Right atrium auricular region (tissue), 2 donors: Measurements from ENCODE around the gene CBX5. TPM values are rescaled to one million over a fixed set of nuclear protein-coding genes. Genes with fewer than 3 reads are reported as not detected.

Source experiments
- DNase-seq: peaks from one replicate; pipeline ENCODE4 v3.0.0-alpha.2; 2019; ENCODE audit warnings: low spot score
- H3K27ac ChIP-seq, 2 donors: fragments of 200-600 bp; sonication (generic); 1 replicate in 1 of 2; 2 replicates in 1 of 2; pipeline ENCODE4 v1.5.1; 2016 to 2019
- H3K27me3 ChIP-seq, 2 donors: fragments of 200-600 bp; sonication (generic); one replicate each; pipeline versions ENCODE4 v1.5.1 to v1.6.0; 2017 to 2019
- H3K36me3 ChIP-seq: fragments of 200-600 bp; sonication (generic); one replicate; pipeline ENCODE4 v1.5.1; 2016
- H3K4me1 ChIP-seq, 2 donors: fragments of 200-600 bp; sonication (generic); one replicate each; pipeline versions ENCODE4 v1.5.1 to v1.6.0; 2017 to 2019
- H3K4me3 ChIP-seq, 2 donors: fragments of 200-600 bp; sonication (generic); 1 replicate in 1 of 2; 2 replicates in 1 of 2; pipeline ENCODE4 v1.5.1; 2017 to 2019; ENCODE audit warnings: mild to moderate bottlenecking in 1 of 2, moderate library complexity in 1 of 2
- H3K9me3 ChIP-seq, 2 donors: fragments of 200-600 bp; sonication (generic); one replicate each; pipeline ENCODE4 v1.5.1; 2019
- CTCF ChIP-seq, 2 donors: fragments of 200-600 bp; sonication (generic); IDR thresholded peaks; one replicate each; pipeline ENCODE4 v1.5.1; 2019; ENCODE audit warnings: antibody characterized with exemption in 2 of 2
- total RNA-seq, 2 donors: library from RNA; depleted of rRNA; stranded (reverse); fragments of >200 nt; gene quantifications; one replicate each; pipeline ENCODE4 v1.1.0, GENCODE V29; 2016

CBX5 gene
- total RNA-seq, 2 donors from 2014 or later = 33.0 to 33.9 TPM

- Histone ChIP-seq H3K27me3 (no peaks in the 10 kb centered on the region), H3K4me3 (peak overlapping the region; percentile 40 to 54), H3K9me3 (no peaks in the 10 kb centered on the region), H3K36me3 (peaks cover 23% of the 10 kb centered on the region), H3K27ac (peak overlapping the region; percentile 76 to 86), H3K4me1 (peaks cover 0 to 46% of the 10 kb centered on the region in 2 donors)
- peak; percentile 72 for DNase-seq
- no peak for TF ChIP-seq CTCF (IDR thresholded peaks at IDR 0.05)
Measured at GRCh38 chr12:54259194-54260011, 20.5 kb downstream of the CBX5 start.

DNA sequence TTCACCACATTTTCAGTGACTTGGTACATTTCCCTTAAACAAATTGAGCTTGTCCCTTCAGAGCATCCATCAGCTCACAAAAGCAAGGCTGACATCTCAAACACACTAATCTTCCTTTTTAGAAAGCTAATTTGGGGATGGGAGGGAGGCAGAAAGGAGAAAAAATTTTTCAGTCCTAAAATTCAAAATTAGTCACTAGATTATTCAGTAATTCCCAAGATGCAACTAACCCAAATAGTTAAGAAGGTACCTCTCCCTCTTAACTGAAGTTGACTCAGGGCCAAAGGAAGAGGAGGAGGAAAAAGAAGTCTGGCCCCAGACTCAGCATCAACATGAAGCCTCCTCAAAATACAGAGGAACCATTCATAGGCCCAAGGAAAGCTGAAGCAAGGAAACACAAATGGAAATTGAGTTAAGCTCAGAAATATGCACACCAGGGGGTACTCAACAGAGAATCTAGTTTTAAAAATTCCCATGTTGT lies 21.7 kb downstream of the CBX5 start:
- DNase-seq = no peak
- peak overlapping the region; percentile 76 to 86 for H3K27ac ChIP-seq
- H3K9me3 ChIP-seq = no peaks in the 10 kb centered on the region
- TF ChIP-seq CTCF (IDR thresholded peaks at IDR 0.05) = no peak
- H3K36me3 ChIP-seq = peaks cover 30% of the 10 kb centered on the region
- no peaks in the 10 kb centered on the region for H3K27me3 ChIP-seq
- no peak overlapping the region for H3K4me3 ChIP-seq
- H3K4me1 ChIP-seq = peaks cover 0 to 46% of the 10 kb centered on the region in 2 donors

DNA sequence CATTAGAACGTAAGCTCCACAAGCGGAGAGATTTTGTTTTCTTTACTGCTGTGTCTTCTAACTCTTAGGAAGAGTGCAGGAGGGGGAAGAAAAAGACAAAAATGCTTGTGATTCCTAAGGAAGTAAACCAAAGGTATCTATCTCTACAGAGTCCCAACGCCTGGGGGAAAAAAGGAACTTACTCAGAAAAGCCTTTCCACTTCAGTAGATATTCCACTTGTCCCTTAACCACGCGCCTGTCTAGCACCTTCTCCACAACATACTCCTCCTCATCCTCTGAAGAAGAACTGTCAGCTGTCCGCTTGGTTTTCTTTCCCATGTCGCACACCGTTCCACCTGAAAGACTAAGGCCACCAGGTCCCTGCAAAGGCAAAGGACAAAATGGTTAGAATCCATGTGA lies 22.6 kb downstream of the CBX5 start:
- no peaks in the 10 kb centered on the region for H3K9me3 ChIP-seq
- DNase-seq = no peak
- H3K36me3 ChIP-seq = peaks cover 36% of the 10 kb centered on the region
- H3K4me3 ChIP-seq = no peak overlapping the region
- H3K4me1 ChIP-seq = peaks cover 0 to 41% of the 10 kb centered on the region in 2 donors
- peak overlapping the region in 1 of 2 donors; percentile 86 for H3K27ac ChIP-seq
- TF ChIP-seq CTCF (IDR thresholded peaks at IDR 0.05) = no peak
- no peaks in the 10 kb centered on the region for H3K27me3 ChIP-seq

GRCh38 chr12:54253240-54253639 lies 26.7 kb downstream of the CBX5 start:
- Histone ChIP-seq H3K4me1 (peaks cover 0 to 18% of the 10 kb centered on the region in 2 donors), H3K36me3 (peaks cover 53% of the 10 kb centered on the region), H3K27me3 (no peaks in the 10 kb centered on the region), H3K27ac (no peak overlapping the region), H3K9me3 (no peaks in the 10 kb centered on the region), H3K4me3 (no peak overlapping the region)
- no peak for DNase-seq
- no peak for TF ChIP-seq CTCF (IDR thresholded peaks at IDR 0.05)

- no peak overlapping the region for H3K27ac ChIP-seq
- no peaks in the 10 kb centered on the region for H3K27me3 ChIP-seq
- H3K9me3 ChIP-seq = no peaks in the 10 kb centered on the region
- peak; percentile 31 to 68 for TF ChIP-seq CTCF (IDR thresholded peaks at IDR 0.05)
- no peak for DNase-seq
- H3K4me1 ChIP-seq = peaks cover 0 to 13% of the 10 kb centered on the region in 2 donors
- H3K36me3 ChIP-seq = peaks cover 50% of the 10 kb centered on the region
- H3K4me3 ChIP-seq = no peak overlapping the region
Measured at GRCh38 chr12:54251667-54252284, 28.1 kb downstream of the CBX5 start.
